HG03460 (cell line): ENCODE data around the gene DDIT4.
A peak's percentile ranks its signal among the peaks of the same experiment; 100 is the strongest.
"Not testable (repeated sequence)": the region's sequence is repeated elsewhere in the genome, so short reads cannot be mapped to it uniquely, and the experiment has no call there.

Experiments
- ATAC-seq: cut with Tn5 transposase; IDR thresholded peaks from one replicate; pipeline ENCODE4 v1.9.1; 2021; ENCODE audit not compliant: unreplicated experiment

DDIT4 gene

DNA sequence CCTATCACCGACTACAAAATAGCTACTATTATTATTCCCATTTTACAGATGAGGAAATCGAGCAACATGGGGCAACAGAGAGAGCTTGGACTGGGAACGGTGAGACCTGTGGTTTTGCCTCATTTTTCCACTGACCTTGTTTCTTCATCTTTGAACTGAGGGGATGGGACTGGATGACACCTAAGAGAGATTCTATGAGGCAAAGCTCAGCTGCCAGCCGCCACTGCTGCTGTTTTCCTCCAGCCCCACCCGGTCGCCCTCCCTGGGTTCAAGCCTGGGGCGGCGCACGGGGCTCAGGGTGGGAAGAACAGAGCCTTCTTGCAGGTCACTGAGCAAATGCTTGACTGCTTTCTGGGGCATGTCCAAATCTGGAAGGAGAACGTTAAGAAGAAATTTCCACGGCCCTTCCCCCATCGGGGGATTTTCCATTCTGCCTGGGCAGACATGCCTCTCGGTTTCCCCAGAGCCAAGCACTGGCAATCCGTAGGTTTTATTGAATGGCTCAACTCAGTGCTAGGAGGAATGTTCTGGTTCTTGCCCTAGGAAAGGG lies 12.3 kb downstream of the DDIT4 start:
- no peak for ATAC-seq

DNA sequence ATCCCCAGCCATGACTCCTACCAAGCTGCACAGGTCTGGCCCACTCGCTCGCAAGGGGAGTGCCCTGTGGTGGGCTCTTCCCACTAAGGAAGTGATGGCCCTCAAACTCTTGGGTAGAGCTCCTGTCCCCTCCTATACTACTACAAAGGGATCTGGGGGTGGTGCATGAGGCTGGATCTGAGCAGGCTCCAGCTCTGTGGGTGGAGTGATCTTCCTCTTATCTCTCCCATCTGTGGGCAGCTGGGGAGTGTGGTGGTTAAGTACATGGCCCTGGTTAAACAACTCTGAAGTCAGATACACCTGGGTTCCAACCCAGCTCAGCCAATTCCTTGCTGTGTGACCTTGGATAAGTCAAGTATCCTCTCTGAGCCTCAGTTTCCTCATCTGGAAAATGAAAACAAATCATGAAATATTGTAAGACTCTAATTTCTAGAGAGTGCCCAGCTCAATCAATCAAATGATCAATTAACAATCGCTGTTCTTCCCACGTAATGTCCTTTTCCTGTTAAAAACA lies 17.4 kb downstream of the DDIT4 start:
- no peak for ATAC-seq

DNA sequence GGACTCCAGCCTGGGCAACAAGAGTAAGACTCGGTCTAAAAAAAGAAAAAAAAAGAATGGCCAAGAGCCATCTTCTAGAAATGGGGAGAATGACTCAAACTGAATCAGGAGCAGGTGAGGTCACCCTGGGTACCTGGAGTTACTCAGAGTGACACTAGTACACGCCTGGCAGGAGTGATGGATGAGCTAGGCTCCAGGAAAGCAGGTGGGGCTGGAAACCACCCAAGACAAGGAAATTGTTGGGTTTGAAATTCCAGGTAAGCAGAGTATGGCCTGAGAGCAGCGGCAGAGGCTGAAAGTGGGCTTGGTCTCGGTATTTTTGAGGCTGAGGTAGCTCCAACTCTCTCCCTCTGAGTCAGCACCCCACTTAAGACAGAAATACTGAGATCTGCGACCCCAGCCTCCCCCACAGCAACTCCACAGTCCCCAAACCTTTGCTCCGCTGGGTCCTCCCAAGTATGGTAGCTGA lies 18.5 kb downstream of the DDIT4 start:
- no peak for ATAC-seq

DNA sequence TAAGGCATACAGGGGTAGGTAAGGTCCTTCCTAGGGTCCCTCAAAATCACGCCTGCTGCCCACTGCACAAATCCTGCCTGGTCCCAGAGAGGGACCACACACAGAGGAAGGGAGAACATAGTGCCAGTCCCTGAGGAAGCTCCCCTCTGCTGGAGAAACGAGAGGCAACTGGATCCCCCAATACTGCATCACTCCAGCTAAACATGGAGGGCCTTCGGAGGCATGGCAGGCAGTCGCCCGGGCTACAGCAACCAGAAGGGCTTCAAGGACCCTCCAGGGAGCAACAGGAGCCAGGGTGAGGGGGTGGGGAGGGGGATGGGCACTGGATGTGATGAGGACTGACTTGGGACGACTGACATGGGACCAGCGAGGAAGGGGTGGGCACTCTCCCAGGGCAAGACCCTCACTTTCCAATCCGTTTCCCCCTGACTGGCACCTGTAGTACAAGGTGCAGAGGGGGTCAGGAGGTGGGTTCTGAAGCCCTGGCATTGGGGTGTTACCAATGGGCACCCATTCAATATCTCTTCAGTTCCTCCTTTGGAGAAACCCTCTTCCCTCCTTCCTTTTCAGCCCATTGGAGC lies 21.7 kb downstream of the DDIT4 start:
- no peak for ATAC-seq

DNA sequence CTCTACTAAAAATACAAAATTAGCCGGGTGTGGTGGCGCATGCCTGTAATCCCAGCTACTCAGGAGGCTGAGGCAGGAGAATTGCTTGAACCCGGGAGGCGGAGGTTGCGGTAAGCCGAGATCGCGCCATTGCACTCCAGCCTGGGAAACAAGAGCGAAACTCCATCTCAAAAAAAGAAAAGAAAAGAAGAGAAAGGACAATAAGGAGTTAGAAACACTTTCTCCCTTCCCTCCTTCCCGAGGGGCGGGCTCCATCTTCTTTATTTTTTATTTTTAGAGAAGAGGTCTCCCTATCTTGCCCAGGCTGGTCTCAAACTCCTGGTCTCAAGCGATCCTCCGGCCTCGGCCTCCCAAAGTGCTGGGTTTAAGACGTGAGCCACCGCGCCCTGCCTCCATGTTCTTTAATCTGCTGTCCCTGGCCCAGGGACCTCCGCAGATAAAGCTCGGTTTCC lies 23.1 kb downstream of the DDIT4 start:
- not testable (repeated sequence) for ATAC-seq

DNA sequence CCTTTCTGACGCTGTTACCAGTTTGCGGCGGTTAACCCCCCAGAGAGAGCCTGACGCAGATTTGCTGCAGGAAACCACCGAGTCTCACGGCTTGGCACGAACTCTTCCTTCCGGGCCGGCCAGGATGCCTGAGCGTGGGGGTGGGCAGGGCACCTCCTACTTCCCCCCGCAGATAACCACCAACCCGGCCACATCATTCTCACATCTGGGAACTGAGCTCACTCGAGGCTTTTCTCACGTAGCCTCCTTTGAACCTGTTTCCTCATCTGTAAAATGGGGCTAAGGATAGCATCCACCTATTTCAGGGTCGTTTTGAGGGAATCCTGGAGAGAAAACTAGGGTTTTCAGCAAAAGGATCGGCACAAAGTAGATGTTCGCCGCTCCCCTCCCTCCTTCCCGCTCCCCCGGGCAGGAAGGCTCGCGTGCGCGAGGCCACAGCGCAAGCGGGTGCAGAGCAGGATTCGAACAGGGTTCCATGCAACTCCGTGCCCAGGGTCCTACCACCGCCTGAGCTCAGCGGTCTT lies 23.6 kb downstream of the DDIT4 start:
- peak; percentile 57 for ATAC-seq

DNA sequence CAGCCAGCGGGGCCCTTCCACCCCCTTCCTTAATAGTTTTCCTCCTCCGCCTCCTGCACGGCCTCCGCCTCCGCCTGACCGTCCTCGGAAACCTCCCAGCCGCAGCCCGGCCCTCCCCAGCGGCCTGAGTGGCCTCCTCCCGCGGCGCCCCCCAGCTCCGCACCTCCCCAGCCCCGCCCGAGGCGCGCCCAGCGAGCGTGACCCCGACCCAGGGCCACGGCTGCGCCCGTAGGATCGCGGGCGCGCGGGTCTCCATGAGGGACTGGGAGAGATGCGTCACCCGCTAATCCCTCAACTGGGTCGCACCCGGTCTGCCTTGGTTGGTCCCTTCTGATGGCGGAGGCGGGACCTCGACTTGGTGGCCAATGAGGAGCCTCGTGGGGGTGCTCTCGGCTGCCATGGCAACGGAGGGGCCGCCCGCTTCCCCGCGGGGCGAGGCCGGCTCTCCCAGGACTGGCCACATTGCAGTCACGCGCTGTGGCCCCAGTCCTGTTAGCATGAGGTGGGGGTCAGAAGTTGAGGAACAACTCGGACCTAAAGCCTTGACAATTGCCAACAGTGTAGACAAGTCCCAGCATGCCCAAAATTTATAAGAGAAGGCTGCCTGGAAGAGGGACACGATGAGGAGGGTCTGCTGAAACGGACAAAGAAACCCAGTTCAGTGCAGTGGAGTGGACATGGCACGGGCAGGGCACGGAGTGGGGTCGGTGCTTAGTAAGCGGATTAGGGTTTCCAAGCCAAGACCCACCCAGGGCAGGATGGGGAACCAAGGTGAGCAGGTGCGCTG lies 24.3 kb downstream of the DDIT4 start:
- peak; percentile 79 for ATAC-seq

DNA sequence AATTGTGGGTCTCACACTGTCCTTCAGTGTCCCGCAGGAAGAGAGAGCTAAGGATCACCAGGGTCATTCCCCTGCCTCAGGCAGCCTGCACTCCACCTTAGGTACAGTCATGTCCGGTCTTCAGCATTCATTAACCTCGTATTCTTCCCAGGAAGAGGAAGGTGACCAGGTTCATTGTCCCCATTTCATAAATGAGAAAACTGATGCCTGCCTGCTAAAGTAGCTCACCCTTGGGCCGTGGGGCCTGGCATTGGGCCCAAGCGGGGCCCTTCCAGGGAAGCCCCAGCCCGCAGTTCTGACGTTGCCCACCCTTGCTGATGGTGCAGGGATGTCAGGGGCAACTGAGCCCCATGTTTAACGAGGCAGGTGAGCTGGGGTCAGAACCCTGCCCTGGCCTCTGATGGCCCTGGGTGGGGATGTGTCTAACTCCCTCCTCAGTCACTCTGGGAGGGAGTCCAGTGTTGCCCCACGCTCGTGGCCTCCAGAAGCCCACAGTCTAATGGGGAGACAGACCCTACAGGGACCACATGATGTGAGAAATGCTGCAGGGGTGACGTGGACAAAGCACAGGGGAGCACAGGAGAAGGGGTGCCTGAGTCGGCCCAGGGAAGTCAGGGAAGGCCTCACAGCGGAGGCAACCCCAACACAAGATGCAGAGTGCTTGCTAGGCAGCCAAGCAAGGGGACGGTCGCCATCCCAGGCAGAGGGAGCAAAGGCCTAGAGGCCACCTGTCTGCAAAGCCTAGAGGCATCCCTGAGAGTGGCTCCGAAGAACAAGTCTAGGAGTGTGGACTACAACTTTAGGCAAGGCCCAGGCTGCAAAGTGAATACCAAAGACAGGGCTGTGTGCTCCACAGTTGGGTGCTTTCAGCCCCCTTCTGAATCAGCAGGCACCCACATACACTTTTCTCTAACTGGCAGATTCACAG lies 25.1 kb downstream of the DDIT4 start:
- no peak for ATAC-seq

DNA sequence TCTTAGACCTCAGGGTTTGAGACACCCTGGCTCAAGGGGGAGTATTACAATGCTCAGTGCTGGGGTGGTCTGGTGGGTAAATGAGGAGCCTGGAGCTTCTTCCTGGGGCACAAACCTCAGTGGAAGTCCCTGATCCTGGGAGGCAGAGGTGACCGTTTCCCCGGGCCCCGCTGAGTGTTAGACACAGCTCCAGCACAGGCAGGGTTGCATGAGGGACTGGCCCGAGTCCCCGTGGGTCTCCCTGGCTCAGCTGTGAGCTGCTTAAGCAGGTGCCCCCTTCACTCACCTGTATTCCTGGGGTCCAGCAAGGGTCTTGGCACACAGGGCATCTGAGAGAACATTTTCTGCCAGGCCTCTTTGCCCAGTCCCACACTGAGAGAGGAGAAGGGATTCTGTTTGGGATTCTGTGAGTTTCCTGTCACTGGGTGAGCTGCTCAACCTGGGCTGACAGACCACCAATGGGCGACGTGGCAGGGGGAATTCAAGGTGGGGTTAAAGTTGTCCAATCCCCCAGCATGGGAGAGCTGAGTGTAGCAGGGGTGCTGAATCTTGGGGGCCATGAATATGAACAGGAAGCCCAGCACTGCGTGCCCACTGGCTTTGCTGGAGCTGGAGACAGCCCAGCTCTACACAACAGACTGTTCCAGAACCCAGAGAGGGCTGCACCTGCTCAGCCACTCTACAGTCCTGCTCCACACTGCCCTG lies 29.9 kb downstream of the DDIT4 start:
- ATAC-seq = no peak

DNA sequence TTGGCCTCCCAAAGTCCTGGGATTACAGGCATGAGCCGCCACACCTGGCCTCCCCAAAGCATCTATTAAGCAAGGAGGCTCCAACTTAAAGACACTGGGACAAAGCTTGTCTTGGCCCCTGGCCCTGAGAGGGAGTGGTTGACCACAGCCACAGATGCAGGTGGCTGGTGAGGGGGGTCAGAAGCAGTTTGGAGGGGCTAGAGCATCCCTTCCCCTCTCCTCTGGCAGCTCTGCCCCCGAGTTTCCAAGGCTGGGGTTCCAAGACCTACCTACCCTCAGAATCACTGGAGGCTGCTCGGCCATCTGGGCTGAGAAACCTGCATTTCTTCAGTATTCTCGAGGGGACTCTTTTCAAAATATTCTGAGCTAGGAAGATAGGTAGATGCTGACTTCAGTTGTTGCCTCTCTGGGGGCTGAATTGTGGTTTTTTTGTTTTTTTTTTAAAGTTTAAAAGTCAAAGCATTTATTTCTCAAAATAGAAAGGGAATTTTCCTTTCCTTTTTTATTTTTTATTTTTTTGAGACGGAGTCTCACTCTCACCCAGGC lies 32.6 kb downstream of the DDIT4 start:
- ATAC-seq = no peak

DNA sequence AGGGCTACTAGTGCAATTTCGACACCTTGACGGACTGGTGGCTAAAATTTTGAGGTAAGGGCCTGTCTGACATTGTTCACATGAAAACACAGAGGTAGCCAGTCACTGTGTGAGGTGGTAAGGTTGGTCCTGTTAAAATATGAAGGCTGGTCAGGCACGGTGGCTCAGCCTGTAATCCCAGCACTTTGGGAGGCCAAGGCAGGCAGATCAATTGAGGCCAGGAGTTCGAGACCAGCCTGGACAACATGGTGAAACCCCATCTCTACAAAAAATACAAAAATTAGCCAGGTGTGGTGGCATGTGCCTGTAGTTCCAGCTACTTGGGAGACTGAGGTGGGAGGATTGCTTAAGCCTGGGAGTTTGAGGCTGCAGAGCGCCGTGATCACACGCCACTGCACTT lies 34.0 kb downstream of the DDIT4 start:
- not testable (repeated sequence) for ATAC-seq

DNA sequence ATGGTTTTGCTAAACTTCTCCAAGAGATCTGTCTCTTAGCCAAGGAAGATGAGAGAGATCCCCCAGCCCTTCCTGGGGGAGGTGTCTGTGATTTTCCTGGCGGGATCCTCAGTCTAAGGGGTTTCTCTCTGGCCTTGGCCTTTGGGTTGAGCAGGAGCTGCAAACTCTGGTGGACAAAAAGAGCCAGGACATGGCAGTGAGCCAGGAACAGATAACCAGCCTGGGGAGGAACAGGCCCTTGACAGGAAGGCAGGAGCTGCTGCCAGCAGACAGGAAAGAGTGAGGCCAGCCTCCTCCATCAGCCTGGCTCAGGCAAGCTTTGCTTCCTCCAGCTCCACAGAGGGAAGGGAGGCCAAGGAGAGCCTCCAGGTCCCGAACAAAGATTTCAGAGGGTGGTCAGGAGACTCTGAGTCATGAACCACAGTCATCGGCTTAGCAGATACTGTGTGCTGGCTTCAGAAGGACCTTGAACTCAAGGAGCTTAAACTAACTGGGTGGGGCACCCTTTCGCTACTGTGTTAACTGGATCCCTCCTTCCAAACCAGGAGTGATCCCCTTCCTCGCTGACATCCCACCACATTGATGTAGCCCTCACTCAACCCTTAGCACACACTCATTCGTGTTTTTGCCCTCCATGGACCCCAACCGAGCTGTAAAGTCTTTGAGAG lies 34.7 kb downstream of the DDIT4 start:
- no peak for ATAC-seq

DNA sequence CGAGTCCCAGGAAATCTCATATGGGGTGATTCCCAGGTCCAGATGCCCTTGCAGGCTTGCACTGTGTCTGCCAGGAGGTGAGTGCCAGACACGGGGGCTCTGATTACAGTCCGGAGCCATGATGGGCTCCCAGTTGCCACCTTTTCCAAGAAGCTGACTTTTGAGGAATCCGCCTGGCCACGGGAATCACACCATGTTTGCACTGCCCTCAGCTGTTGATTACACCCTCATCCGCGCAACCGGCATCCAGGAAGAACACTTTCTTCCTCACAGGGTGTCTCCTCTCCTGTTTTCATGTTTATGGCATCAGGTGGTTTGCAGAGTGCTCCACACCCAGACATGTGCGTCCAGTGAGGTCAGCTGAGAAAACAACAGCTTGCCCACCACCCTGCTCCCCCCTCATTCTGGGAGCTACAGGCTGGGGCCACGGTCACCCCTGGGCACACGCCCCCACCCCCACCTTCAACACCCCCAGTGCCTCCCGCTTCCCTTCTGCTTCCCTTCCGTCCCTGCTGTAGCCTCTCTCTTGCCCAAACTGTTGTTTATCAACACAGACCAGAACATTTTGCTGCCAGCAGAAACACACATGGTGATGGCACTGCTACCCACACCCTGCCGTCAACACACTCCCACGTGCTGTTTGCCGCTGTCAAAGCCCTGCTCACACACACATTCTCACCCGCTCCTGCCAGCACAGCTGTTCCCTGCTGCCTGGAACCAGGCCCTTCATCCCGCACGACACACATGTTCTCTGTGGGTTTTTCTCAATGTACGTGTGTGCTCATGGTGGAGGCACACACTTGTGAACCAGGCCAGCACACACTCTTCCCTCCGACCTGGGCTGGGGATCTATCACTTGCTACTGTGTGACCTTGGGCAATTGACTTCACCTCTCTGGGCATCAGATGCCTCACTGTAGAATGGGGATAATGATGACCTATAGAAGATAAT lies 35.8 kb downstream of the DDIT4 start:
- ATAC-seq = no peak

DNA sequence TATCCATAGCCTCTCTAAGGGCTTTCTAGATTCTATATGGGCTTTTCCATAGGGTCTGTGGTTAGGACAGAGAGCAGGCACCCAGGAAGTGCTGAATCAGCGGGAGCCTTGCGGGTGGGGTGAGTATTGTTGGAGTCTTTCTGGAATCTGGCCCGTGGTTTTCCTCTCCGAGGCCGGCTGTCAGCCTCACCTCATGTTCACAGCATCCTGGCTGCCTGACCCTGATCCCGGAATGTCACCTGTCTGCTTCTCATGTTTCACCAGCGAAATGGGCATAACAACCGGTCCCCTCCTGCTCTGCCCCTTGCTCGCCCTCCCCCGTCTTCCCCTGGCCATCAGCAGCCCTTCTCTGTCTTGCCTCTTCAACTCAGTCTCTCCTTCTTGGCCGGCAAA lies 36.5 kb downstream of the DDIT4 start:
- ATAC-seq = no peak

DNA sequence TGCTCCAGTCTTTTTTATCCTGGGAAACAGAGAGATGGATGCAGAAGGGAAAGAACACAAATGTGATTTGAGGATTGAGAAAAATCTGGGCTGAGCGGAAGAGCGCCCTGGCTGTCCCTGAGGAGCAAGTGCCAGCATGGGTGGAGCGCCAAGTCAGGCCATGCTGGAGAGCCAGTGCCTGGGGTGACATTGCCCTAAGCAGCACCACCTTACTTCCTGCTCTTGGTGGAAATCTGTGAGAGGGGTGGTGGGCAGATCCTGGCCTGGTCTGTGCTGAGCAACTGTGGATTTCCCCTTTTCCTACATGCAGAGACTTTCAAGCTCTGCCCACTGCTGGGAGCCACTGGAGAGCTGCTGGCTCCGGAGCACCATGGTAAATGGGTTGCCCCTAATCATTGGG lies 36.9 kb downstream of the DDIT4 start:
- no peak for ATAC-seq

DNA sequence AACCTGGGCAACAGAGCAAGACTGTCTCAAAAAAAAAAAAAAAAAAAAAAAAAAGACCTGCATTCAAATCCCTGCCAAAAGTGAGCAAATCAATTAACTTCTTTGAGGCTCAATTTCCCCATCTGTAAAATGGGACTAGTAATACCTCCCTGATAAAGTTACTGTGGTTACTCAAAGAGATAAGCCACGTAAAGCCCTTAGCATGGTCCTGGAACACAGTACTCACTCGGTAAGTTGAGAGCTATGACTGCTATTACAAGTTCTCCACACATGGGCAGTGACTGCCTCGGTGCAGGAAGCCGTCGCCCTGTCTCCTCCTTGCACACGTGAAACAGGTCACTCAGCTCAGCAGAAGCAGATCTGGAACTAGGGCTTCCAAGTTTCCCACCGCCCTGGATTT lies 37.9 kb downstream of the DDIT4 start:
- no peak for ATAC-seq

DNA sequence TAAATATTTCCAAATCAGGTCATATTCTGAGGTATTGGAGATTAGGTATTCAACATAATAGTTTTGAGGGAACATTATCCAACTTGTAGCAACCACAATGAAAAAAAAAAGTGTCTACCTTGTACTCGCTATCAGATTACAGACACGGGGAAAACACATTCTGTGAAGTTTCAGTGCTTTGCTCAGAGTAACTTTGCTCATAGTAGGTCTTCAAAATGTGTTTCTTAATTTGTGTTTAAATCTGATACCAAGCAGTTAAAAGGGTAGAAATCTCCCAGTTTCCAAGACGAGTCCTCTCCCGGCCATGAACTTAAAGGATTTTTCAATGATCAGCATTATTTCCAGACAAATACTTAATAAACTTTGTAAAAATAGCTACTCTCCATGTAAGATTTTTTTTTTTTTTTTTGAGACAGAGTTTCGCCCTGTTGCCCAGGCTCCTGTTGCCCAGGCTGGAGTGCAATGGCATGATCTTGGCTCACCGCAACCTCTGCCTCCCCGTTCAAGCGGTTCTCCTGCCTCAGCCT lies 39.2 kb downstream of the DDIT4 start:
- ATAC-seq = no peak

DNA sequence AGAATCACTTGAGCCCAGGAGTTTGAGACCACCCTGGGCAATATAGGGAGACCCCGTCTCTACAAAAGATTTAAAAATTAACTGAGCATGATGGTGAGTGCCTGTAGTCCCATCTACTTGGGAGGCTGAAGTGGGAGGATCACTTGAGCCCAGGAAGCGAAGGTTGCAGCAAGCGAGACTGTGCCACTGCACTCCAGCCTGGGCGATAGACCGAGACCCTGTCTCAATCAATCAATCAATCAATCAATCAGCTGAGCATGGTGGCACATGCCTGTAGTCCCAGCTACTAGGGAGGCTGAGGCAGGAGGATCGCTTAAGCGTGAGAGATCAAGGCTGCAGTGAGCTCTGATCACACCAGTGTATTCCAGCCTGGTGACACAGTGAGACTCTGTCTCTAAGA lies 40.5 kb downstream of the DDIT4 start:
- no peak for ATAC-seq
